Hematopoietic multipotent progenitor cell treated with erythropoietin and hydrocortisone succinate and interleukin-3 and kit ligand, for 15 days (in vitro differentiated cells): ENCODE results near the gene CMKLR1.

Experiments
- DNase-seq: peaks from one replicate; pipeline ENCODE4 v3.0.0-alpha.2; 2015; ENCODE audit warnings: low spot score

The CMKLR1 gene

DNA sequence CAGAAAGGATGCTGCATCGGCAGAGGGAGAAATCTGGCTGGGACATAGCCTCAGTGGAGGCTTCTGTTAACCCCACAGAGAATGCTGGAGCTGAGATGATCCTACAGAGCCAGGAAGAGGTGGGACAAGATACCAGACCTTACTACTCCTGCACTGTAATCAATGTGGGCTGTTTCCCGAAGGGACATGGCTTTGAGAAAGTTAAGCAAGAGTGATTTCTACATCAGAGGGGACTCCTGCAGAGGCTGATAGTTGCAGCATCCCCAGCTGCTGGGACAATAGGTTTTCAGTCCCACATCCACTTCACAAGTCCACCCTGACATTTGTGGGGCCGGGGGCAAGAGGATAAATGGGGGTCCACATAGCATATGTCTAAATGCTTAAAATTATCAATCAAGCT is 22.5 kb upstream of the CMKLR1 start:
- DNase-seq = no peak

DNA sequence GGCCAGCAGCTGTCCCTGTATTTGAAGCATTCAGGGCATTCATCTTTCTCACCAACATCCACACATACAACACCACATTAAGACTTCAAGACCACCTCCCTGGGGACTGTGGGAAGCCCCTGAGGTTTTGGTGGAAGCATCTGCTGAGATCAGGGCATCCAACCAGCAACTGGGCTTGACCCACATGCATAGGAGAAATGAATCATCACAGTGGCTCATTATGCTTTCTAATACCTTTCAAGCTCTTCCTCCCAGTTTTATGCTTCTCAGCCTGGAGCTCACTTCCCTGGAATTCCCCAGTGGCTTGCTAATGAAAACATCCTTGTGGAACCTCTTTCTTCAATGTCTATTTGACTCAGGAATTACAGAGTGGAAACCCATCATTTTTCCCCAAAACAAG is 21.4 kb upstream of the CMKLR1 start:
- DNase-seq = no peak

DNA sequence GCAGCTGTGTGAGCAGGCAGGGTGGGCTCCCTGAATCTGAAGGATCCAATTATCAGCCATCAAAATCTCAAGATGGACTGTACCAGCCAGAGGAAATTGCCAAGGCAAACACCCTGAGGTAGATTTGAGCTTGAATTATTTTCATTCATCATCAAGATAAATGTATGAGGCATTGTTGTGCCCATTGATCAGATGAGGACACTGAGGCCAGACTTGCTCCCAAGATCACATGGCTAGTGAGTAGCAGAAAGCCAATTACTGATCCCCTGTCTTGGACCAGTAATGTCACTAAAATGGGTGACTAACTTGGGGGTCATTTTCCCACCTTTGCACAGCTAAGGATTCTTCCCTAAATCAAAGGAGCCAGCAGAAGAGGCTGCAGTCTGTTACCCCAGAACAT is 20.9 kb upstream of the CMKLR1 start:
- DNase-seq = no peak

DNA sequence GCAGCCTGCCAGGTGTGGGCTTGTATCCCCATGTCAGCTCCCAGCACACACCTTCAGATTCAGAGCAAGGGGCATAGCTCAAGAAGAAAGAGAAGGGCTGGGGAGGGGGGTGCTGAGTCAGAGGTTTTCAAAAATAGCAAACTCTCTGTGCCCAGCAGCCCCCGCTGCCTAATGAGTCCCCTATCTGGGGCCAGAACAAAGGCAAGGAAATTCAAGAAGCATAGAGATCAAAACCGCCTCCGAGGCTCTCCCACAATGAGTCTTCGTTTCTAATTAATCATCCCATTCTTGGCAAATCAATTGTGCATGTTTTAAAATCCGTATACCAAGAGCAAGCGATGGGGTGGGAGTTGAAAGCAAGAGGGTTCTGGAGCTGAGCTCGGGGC is 19.5 kb upstream of the CMKLR1 start:
- no peak for DNase-seq

DNA sequence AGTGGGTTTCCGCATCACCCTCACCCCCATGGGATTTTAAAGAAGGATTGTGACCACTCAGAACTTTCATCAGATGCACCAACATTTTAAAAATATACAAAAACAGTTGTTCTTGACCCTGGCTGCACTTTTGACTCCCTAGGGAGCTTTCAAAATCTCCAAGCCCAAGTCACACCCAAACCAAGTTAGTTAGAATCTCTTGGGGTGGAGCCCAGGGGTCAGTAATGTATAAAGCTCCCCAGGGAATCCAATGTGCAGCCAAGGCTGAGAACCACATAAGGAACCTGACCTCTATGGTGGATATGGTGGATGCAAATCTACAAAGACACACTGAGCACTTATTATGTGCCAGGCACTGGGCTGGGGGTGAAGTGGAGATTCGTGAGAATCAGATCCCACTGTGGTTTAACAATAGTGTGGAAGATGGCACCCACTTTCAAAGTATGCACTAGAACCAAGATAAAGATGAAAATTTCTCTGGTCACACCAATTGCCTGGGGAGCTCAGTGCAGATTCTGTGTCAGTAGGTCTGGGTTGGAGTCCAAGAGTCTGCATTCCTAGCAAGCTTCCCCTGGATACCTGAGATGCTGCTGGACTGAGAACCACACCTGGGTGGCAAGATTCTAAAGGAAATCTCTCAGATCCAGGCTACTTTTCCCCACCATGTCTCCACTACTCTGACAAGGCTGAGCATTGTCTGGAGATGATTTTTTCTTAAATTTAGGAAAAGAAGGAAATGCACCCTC is 18.9 kb upstream of the CMKLR1 start:
- no peak for DNase-seq

DNA sequence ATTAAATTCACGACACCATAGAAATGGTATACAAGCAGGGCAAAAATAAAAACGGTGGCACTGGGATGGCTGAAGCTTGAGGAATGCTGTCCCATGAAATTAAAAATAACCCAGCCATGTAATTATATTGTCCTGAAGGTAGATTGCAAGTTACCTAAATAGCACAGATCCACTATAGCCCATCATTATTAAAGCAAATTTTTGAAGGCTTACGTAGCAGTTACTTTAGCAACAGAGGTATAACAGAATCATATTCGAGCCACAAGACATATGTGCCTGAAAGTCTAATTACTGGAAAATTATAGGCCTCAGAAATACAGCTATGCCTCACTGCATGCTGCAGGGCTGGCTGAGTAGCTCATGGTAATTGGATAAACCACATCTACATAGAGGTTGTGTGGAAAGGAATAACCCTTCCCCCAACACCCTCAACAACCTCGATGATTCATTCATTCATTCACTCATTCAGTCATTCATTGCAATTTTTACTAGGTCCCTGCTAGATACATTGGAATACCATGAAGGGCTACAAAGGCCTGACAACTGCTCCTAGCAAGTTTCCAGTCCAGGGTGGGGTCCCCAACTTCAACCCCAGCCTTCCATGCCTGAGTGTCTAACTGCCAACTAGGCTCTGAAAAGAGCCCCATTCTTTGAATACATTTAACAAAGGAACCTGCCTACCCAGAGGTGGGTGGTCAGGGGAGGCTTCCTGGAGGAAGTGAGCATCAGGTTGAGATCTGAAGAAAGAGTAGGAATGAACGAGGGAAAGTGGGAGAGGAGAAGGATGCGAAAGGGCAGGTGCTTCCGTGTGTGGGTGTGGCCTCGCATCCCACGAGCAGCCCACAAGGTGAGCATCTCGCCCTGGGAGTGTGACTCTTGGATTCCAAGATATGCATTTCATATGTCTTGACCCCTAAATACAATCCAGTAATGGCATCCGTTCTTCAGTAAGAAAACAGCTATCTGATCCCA is 18.0 kb upstream of the CMKLR1 start:
- no peak for DNase-seq

DNA sequence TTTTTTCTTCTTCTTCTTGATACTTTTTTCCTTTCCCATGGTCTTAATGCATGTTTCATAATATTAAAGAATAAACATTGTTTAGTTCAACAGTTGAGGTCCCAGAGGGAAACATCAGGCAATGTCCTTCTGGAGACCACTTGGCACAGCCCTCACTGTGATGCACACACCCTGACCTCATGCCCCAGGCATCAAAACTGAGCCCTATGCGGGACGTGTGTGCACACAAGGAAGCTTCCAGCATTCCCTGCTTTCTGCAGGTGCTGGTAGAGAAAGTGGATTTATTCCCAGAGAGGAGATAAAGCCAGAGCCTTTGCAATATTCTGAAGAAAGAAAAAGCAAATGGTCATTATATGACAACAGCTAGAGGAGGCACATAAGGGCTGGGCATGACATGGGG is 16.0 kb upstream of the CMKLR1 start:
- no peak for DNase-seq

DNA sequence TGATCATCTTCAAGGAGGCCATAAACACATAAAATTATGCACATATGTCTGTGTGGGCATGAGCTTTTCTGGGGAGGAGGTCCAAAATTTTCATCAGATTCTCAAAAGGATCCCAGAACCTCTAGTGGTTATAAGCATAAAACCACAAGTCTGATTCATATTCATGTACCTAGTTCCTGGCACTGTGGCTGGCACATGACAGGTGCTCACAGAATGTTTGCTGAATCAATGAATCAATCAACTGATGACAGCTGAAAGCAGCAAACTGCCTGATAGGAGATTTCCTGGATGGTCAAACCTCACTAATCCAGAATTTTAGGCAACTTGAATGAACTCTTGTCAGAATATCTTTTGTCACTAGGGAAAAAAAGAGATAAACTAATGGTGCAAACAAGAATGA is 13.5 kb upstream of the CMKLR1 start:
- DNase-seq = no peak

DNA sequence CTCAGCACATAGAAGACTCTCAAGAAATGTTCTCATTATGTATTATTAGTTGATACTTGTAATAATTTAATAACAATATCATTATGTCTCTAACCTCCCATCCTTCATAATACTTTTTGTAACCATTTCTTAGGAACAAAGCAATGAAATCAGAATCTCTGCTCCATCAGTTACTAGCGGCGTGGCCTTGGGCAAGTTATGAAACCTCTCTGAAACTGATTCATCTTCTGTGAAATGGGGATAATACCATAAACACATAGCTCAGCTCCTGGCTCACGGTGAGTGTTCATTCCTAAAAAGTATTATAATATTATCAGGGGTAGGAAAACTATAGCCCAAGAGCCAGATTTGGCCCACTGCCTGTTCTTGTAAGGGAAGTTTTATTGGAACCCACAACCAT is 11.4 kb upstream of the CMKLR1 start:
- DNase-seq = no peak

DNA sequence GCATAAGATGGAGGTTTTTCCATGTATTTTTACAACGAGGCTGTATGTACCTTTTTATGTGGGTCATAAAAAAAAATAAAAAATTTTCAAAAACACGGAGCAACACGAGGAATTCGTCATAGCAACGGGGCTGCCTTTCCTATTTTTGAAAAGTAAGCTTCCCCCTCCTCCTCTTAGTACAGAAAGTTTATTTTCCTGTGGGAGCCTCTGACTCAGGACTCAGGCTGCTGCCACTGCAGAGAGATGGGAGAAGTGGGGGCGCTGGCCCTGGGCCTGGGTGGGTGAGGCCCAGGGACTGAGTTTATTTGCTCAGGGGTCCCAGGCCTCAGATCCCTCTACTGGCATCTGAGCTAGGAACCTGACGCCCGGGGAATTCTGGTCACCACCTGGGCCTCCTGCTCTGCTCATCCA is 10.2 kb upstream of the CMKLR1 start:
- no peak for DNase-seq

DNA sequence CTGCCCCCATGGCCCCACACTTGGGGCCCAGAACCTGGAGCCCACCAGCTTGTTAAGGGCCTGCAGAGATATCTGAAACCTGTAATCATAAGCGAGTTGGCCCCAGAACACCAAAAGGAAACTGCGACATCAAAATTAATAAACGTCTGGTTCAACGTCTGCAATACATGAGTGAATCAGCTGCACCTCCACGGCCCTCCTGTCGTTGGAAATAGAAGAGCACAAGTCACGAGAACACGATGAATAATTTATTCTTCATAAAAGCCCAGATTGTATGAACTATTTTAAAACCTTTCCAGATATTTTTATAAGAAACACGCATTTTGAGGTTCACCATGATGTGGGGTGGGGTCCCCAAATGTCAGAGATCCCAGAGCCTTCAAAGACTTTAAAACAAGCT is 9.7 kb upstream of the CMKLR1 start:
- DNase-seq = no peak

DNA sequence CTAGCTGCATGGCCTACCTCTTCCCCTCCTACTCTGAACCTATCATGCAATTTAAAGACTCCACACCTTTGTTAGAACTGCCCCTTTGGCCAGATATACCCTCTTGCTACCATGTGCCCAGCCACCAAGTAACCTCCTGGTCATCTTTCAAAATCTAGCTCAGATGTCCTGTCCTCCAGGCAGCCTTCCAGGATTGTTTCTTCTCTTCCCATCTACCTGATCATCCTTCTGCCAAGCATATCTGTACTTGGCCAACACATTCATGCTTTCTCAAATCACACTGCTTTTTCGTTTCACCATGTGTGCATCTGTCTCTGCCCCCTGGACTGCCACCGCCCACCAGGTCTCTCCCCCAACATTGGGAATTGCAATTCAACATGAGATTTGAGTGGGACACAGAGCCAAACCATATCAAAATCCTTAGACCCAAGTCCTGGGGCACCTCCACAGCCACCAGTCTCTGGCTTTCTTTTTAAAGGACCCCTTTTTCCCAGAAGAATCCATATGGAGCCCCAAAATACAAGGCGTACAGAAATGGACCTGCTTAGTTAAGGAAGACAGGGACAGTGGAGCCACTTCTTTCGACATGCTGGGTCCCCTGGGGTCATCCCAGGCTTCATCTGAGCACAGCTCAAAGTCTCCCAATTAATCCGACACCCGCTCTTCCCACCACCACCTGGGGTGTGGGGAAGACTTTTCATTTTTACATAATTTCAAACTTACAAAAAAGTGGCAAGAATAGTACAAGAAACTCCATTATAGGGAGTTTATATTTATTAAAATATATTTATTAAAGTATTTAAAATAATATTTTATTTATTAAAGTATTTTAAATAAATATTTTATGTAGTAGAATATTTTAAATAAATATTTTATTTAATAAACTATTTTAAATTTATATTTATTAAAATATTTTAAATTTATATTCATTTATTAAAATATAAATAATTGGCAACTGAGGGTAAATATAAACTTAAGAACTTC is 7.9 kb upstream of the CMKLR1 start:
- DNase-seq = no peak

DNA sequence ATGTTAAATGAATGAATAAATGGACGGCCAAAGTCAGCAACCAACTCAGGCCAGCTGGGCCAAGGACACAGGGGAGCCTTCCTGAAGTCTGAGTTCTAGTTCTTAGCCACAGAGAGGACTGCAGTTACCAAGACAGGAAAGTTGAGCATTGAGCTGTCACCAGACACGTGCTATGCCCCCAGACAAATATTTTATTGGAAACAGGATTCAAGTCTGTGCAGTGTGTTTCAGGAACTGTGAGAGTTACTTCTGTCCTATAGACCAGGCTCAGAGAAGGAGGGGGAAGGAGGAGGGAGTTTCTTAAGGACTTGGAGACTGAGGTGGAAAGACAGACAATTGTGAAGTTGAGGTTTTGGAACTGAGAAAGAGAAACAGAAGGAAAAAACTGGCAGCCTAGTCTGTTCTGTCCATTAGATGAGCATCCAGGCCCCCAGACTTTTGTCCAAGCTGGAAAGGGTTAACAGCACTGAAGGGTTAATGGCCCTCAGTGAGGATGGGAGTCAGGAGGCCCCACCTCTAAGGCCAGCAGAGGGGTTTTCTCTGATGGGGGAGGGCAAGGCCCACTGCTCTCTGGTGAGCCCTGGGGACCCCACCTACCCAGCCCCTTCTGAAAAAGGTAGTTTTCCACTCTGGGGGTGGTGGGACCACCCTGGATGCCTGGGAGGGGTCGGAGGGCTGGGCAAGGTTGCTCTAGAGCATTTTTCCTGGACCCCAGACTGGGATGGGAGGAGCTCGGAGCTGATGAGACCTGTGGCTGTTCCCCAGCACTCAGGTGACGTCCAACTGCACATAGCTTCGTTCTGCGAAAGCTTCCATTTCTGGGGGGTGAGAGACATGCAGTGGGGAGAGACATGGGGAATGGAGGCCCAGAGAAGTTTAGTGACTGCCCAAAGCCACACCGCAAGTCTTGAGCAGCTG is 6.9 kb upstream of the CMKLR1 start:
- DNase-seq = no peak

DNA sequence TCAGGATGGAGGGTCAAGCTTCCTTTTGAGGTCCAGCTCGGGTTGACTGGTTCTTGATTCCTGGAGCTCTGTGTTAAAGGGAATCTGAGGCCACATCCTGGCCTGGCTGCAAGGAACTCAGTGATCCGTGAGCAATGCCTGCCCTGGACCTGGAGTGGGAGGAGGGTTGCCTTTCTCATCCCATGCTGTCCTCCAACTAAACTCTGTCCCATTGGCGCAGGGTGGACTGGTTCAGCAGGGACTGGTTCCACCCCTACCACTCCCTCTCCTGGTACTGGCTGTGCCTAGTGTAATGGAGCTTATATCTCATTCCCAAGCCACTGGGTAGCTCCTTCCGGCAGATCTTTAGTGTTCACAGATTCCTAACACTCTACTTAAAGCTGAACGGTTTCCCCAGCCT is 3.9 kb upstream of the CMKLR1 start:
- no peak for DNase-seq

DNA sequence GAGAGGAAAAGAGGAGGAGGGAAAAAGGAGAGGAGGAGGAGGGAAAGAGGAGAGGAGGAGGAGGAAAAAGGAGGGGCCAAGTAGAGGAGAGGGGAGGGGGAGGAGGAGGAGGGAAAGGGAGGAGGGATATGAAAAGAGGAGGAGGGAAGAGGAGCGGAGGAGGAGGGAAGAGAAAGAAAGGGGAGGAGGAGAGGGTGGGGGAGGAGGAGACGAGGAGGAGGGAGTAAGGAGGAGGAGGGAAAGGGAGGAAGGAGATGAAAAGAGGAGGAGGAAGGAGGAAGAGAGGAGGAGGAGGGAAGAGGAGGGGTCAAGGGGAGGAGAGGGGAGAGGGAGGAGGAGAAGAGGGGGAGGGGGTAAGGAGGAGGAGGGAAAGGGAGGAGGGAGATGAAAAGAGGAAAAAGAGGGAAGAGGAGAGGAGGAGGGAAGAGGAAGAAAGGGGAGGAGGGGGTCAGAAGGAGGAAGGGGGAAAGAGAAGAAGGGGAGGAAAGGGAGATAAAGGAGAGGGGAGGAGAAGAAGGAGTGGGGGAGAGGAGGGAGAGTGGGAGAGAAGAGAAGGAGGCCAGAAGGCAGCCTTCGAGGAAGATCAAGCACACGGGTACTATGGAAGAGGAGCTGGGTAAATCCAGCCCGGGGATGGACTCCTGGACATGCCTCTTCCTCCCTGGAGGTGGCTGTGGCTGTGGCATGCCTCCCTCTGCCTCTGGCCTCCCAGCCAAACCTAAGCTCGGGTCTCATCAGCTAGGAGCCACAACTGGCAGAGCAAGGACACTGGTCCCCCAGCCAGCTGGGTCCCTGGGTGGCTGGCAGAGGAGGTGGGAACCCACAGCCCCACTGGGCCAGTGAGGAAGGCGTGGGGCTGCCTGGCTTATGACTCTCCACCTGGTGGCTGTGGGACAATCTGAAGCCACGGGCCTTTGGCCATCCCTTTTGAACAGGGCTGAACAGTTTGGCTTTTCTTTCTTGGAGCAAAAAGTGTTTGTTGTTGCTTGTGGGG is 3.0 kb upstream of the CMKLR1 start:
- DNase-seq = no peak

DNA sequence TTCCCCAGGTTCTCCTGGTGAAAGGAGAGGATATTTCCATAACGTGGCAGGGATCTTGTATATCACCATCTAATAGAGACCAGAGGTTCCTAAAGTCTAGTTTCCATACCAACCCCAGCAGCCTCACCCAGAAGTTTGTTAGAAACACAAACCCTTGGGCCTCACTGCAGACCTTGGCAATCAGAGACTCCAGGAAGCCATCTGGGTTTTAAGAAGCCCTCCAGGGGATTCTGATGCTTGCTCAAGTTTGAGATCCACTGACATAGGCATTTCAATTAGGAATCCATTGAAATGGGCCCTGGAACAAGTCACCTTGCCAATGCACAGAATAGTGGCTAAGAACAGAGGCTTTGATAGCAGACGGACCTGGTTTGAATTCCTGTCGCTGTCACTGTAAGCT is 2.2 kb upstream of the CMKLR1 start:
- no peak for DNase-seq

DNA sequence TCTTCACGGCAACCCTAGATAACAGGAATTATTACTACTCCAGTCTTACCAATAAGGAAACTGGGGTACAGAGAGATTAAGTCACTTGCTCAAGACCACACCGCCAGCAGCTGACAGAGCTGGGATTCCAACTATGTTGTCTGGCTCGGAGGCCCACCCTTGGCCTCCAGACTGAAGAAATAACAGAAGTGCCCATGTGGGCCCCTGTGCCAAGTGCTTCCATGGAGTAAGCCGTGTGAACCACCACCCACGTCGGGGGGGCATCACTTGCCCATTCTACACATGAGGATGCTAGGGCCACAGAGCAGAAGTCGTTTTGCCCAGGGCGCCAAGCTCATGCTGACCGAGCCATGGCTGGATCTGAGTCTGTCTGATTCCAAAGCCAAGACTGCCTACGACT is 926 bp upstream of the CMKLR1 start:
- no peak for DNase-seq

DNA sequence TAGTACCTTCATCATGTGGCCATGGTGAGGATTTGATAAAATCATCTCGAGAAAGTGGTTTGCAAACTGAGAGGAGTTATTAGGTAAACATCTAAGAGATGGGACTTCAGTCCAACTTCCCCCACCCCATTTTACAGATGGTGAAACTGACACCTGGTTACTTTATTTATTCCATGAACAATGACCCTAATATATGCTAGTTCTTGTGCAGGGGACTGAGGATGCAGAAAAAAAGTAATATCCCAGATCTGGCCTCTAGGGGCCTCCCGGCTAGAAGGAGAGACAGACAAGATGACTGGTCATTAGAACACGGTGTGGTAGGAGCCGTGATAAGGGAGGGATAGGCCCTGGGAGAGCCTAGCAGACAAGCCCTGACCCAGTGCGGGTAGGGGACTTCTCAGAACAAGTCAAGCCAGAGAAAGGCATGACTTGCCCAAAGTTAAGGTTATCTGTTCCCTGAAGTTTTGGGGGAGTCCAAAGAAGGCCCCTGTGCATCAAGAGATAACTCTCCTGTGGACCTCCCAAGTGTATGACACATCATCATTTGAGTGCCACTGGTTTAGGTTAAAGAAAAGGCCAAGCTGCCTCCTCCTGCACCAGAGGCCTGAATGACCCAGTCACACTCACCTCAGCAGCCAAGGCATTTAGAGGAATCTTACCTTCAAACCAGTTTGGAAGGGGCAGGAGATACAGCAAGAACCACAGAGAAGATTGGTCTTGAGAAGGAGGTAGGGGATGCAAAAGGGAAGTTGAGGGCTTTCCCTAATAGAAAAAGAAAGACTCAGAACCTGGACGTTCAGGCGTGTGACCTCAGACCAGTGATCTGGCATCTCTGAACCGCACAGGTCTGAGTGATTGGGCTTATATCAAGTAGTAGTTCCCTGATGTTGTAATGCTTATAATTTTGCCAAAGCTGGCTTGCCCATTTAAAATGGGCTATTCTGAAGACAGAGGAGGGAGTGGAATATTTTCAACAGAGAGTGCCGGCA is 1.6 kb downstream of the CMKLR1 start:
- DNase-seq = peak; percentile 86
